Kidney epithelial cell (primary cell): Measurements from ENCODE around the gene DIP2C. TPM values are rescaled to one million over a fixed set of nuclear protein-coding genes. Genes with fewer than 3 reads are reported as not detected.

Source experiments
- DNase-seq: peaks from one replicate; pipeline ENCODE4 v3.0.0-alpha.2; 2010; ENCODE audit warnings: low read depth
- H3K27me3 ChIP-seq: 2 replicates; pipeline ENCODE4 v1.6.0; 2011; ENCODE audit warnings: low read length; ENCODE audit not compliant: control insufficient read depth, insufficient read depth
- H3K36me3 ChIP-seq: 2 replicates; pipeline ENCODE4 v1.5.1; 2011; ENCODE audit warnings: low read length; ENCODE audit not compliant: control insufficient read depth, insufficient read depth
- H3K4me3 ChIP-seq: 2 replicates; pipeline ENCODE4 v1.5.1; 2011; ENCODE audit warnings: low read depth, mild to moderate bottlenecking, control low read depth, low read length
- total RNA-seq: library from RNA; depleted of rRNA; stranded (reverse); fragments of >200 nt; gene quantifications from 2 replicates; pipeline ENCODE4 v1.2.3, GENCODE V29; 2015
- TF ChIP-seq, protein P1 (sequence below): IDR thresholded peaks from 2 replicates; pipeline ENCODE4 v1.5.1; 2011; ENCODE audit warnings: mild to moderate bottlenecking, moderate library complexity, low read length, control low read depth, inconsistent platforms; ENCODE audit not compliant: insufficient read depth, poor library complexity, severe bottlenecking

The DIP2C gene
- total RNA-seq, 1 donor from 2014 or later: 19.2 TPM

DNA sequence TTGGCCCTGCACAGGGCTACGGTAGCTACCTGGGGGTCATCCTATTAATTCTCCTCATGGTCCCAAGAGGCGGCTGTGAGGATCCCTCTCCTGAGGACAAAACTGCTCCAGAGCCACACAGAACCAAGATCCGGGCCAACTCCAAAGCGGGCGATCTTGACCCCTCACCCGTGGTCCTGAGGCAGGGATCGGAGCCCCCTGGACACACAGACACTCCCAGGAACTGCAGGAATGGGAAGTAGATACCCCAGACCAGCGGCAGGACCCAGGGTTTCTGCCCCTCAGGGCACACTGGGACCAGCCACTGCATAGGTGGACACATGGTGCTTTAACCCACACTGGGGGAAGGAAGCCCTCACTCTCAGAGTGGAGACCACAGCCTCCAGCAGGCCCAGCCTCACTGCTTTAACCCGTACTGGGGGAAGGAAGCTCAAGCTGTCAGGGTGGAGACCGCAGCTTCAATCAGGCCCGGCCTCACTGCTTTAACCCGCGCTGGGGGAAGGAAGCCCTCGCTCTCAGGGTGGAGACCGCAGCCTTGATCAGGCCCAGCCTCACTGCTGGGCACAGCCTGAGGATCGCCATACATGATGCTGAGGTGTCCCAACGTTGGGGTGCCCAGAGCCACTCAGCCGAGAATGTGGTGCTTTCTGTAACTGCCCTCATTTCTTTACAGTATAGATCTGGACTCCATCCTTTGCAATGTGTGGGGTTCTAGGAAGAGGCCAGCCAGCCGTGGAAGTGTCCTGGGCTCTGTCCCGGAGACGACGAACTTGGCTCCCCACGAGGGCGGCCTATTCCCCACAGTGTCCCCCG, 60.1 kb downstream of the DIP2C start:
- DNase-seq: no peak
- no peaks in the 10 kb centered on the region for H3K27me3 ChIP-seq
- H3K36me3 ChIP-seq: no peaks in the 10 kb centered on the region
- TF ChIP-seq, protein P1, sequence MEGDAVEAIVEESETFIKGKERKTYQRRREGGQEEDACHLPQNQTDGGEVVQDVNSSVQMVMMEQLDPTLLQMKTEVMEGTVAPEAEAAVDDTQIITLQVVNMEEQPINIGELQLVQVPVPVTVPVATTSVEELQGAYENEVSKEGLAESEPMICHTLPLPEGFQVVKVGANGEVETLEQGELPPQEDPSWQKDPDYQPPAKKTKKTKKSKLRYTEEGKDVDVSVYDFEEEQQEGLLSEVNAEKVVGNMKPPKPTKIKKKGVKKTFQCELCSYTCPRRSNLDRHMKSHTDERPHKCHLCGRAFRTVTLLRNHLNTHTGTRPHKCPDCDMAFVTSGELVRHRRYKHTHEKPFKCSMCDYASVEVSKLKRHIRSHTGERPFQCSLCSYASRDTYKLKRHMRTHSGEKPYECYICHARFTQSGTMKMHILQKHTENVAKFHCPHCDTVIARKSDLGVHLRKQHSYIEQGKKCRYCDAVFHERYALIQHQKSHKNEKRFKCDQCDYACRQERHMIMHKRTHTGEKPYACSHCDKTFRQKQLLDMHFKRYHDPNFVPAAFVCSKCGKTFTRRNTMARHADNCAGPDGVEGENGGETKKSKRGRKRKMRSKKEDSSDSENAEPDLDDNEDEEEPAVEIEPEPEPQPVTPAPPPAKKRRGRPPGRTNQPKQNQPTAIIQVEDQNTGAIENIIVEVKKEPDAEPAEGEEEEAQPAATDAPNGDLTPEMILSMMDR: no peak
- H3K4me3 ChIP-seq: no peak overlapping the region

DNA sequence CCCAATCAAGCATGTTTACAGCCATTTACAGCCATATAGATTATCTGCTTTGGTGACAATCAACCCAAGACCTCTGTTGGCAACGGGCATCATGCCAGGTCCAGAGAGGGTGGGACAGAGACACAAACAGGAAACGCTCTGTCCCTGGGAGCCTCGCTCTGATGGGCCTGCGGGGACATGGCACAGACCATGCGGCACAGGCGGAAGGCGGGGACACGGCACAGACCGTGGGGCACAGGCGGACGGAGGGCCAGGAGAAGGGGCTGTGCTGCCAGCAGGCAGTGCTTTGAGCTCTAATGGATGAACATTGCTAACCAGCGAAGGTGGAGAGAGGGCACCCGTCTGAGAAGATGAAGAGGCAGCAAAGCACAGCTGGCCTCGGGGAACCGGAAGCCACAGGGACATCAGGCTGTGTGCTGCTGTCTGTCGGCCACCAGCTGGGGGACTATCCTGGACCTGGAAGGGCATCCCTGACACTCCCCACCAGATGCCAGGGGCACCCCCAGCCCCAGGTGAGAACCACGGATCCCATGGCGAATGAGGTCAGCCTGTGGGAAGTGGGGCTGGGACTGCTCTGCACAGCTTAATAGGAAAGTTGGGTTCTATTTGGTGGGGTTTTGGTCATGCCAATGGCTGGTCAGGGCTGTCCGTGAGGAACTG, 61.0 kb downstream of the DIP2C start:
- Histone ChIP-seq H3K27me3 (no peaks in the 10 kb centered on the region), H3K4me3 (no peak overlapping the region), H3K36me3 (no peaks in the 10 kb centered on the region)
- no peak for DNase-seq
- TF ChIP-seq, protein P1: no peak

DNA sequence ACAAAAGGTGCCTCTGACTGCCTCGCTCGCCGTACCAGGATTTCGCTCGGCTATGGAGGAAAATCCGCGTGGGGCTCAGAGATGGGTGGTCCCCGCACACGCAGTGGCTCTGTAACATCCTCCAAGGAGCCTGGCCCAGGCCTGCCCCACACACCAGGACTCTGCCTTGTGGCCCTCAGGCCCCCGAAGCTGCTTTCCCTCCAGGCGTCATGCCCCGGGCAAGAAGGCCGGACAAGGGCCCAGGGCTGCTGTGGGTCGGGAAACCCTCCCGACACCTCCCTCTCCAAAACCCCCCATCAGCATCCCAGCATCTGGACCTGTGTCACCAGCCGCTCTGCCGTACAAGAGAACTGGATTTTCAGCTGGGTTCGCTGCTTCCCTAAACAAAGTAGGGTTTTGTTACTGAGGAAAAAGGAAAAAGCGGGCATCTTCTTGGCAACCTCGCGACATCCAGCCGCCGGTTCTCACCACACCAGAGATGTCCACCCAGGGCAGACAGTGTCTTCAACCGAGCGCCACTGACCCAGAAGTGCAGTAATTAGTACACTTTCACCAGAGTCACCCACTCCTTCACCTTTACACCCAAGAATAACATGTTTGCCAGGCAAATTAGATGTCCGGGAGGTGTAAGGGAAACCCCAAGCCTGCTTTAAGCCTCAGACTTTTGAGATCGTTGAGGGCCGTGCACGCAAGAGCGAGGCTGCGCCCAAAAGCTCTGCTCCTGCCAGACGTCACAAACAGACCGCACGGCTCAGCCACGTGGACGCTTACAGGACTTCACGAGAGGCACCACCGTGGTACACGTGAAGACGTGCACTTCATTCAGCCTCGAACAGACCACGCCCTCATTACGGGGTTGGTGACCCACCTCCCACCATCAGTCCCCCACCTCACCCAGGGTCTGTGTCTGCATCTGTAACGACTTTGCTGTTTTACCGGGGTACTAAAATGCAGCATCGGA, 62.2 kb downstream of the DIP2C start:
- no peak for DNase-seq
- Histone ChIP-seq H3K4me3 (no peak overlapping the region), H3K36me3 (no peaks in the 10 kb centered on the region), H3K27me3 (no peaks in the 10 kb centered on the region)
- TF ChIP-seq, protein P1: no peak

DNA sequence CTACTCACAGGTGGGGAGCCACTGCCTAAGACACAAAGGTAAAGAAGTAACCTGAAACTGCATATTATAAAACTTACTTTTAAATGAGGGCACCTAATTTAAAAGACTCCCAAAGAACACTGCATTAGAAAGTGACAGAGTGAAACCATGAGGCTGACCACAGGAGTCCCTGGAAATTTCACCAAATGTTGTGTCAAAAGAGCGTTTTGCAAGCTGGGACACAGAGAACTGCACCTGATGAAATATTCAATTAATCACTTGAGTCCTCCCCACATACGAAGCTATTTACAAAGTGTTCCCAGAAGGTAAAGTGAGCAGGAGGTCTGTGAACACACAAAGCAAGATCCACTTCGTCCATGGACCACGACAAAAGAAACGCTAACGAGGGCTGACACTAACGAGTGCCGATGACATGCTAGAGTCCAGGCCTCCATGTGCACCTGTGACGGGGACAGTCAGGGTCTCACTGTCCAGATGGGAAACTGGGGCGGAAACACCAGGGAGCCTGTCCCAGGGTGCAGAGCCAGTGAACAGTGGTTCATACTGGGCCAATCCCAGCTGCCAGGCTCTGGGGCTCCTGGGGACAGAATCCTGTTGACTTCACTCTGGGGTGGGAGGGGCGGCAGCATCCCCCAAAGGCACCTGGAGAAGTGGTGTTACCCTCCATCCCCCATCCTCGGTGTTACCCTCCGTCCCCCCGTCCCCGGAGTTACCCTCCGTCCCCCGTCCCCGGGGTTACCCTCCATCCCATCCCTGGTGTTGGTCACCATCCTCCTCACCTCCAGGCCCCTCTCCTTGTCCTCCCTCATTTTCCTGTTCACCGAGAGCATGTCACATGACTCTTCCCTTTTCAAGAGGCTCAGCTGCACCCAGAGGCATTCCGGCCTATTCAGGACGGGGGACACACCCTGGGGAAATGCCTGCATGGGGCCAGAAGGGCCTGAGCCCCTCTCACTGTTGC, 63.4 kb downstream of the DIP2C start:
- H3K27me3 ChIP-seq: no peaks in the 10 kb centered on the region
- no peak for DNase-seq
- TF ChIP-seq, protein P1: no peak
- H3K4me3 ChIP-seq: no peak overlapping the region
- H3K36me3 ChIP-seq: no peaks in the 10 kb centered on the region

DNA sequence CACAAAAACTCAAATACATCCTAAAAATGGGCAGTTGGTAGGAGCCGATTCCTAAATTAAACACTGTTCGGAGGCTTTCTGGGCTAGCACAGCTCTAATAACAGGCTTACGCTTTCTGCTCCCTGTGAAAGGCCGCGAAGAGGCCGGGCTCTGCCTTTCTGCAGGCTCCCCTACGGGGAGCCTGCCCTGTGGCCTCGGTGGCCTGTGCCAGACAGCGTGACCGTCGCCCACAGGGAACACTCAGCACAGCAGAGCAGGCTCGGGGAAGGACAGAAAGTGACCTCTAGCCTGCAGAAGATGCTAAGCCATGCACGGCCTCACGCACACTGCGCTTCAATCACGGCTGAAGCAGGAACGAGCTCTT, 64.2 kb downstream of the DIP2C start:
- TF ChIP-seq, protein P1: no peak
- Histone ChIP-seq H3K27me3 (no peaks in the 10 kb centered on the region), H3K4me3 (no peak overlapping the region), H3K36me3 (no peaks in the 10 kb centered on the region)
- DNase-seq: no peak
